Amygdala (tissue), 56 donors: ENCODE results near the gene CPNE6.

Experiments
- DNase-seq, 56 donors: peaks; one replicate each; lab custom pipeline; 2025; lab: John Stamatoyannopoulos, UW

Gene CPNE6

GRCh38 chr14:24053548-24054323 lies 17.6 kb upstream of the CPNE6 start:
- DNase-seq: peak in 2 of 56 donors; percentile 11 to 26

DNA sequence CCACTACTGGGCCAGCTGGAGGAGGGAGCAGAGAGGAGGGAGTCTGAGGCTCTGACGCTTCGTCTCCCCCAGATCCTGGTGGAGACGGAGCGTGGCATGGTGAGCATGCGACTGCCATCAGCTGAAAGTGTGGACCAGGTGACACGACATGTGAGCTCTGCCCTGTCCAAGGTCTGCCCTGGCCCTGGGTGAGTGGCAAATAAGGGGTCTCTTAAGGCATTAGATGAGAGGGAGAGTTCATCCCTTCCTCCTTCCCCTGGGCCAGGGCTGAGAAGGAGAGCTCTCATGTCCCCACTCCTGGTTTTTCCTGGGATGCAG lies 17.1 kb upstream of the CPNE6 start:
- DNase-seq: no peak

- no peak for DNase-seq
Measured at GRCh38 chr14:24054646-24055045, 16.7 kb upstream of the CPNE6 start.

GRCh38 chr14:24055971-24056799 lies 15.2 kb upstream of the CPNE6 start:
- DNase-seq: no peak

DNA sequence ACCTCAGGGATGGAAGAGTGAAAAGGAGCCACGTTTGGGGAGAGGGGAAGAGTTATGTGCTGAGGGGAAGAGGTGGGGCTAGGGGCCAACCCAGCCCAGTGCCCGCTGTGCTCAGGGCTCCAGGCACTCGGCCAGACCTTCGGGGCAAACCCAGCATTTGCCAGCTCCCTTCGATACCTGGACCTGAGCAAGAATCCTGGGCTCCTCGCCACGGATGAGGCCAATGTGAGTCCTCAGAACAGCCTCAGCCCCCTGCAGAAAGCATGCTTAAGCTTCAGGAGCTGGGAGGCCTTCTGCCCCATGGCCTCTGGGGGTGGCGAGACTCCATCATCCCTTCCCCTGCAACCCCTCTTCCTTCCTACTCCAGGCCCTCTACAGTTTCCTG lies 14.6 kb upstream of the CPNE6 start:
- no peak for DNase-seq

GRCh38 chr14:24057271-24057670 lies 14.1 kb upstream of the CPNE6 start:
- DNase-seq: no peak

- DNase-seq: no peak
Measured at GRCh38 chr14:24057867-24058259, 13.5 kb upstream of the CPNE6 start.

DNA sequence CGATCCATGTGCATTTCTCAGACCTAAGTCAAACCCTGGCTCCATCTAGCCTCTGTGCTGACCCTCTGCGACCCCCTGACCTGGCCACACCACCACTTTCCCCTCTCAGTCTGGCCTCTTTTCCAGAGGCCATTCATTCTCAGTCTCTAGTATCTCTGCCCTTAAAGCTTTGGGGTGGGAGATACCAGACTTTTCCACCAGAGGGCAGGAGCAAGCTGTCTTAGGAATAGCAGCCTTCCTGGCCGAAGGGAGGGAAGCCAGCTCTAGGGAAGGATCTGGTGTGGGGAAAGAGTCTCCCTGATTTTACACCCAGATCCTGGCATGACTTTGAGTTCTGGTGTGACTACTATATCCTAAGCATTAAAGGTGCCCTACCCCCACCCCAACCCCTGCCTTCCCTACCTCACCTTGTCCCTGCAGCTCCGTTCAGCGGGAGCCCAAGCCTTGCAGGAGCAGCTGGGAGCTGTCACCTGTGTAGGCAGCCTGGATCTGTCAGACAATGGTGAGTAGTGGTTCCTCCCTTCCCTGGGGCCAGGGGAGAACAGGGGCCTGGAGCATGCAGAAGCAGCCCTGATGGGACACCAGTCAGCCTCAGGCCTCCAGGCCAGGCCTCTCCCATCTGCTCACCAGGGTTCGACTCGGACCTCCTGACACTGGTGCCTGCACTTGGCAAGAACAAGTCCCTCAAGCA lies 13.0 kb upstream of the CPNE6 start:
- DNase-seq: peak in 34 of 56 donors; percentile 10 to 91 (median 42)

DNA sequence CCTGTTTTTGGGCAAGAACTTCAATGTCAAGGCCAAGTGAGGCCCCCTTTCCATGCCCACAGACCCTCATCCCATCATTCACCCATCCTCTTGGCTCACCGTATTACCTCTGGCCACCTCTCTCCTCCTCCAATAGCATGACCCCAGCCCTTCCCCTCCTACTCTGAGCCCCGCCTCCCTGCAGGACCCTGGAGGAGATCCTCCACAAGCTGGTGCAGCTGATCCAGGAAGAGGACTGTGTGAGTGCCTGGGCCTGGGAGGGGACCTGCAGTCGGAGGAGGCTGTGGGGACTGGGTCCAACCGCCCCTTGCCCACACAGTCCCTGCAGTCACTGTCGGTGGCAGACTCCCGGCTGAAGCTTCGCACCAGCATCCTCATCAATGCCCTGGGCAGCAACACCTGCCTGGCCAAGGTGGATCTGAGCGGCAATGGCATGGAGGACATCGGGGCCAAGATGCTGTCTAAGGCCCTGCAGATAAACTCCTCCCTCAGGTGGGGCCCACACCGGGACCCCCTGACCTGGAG lies 12.3 kb upstream of the CPNE6 start:
- DNase-seq: no peak

- no peak for DNase-seq
Measured at GRCh38 chr14:24059841-24060388, 11.4 kb upstream of the CPNE6 start.

GRCh38 chr14:24060443-24060842 lies 10.9 kb upstream of the CPNE6 start:
- no peak for DNase-seq

DNA sequence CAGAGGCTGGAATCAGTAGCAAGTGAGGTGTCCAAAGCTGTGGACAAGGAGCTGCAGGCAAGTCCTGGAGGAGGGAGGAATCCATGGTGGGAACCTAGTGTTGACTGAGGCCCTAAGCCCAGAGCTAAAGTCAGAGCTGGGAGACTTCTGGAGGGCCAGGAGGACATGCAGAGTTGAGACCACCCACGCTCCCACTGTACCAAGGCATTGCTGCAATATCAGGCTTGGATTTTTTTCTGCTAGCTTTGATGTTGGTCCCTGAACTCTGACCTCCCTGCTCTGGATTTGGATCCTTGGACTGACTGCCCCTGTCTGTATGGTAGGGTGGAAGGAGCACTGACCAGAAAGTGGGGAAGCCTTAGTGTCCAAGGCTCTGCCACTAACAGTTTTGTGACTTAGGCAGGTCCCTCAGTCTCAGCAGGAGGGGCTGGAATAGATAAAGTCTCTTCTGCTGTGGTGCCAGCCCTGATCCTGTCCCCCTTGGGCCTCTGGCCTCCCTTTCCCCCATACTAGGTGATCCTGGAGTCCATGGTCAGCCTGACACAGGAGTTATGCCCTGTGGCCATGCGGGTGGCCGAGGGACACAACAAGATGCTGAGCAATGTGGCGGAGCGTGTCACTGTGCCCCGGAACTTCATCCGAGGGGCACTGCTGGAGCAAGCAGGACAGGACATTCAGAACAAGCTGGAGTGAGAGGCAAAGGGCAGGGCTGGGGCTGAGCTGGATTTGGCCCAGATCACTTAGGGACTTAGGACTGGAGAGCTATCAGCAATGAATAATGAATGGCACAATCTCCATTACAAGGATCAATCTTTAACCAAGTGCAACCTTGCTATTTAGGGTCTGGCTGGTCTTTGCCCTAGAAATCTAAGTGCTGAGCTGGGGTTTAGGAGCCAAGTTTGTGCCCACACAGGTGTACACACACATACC lies 10.1 kb upstream of the CPNE6 start:
- DNase-seq: no peak

DNA sequence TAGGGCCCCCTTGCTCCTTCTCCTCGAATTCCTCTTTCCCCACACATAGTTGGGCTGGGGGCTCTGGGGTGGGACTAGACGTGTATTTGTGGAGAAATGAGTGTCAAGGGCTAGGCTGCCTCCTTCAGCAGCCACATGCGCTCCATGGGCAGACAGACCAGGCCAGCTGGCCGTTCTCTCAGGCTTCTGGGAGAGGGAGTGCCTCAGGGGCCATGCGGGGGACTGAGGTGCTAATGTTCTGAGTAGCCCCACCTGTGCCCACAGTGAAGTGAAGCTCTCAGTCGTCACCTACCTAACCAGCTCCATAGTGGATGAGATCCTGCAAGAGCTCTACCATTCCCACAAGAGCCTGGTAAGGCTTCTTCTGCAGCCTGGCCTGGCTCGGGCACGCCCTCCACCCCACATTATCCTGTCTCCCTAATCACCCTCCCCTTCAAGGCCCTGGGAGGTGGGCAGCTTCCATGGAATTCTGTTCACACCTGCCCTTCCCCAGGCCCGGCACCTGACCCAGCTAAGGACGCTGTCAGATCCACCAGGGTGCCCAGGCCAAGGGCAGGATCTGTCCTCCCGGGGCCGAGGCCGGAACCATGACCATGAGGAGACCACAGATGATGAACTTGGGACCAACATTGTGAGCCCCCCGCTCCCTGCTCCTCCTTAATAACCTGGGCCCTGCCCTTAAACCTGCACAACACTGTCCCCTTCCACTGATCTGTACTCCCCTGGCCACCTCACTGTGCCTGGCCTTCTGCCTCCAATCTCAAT lies 9.0 kb upstream of the CPNE6 start:
- no peak for DNase-seq

DNA sequence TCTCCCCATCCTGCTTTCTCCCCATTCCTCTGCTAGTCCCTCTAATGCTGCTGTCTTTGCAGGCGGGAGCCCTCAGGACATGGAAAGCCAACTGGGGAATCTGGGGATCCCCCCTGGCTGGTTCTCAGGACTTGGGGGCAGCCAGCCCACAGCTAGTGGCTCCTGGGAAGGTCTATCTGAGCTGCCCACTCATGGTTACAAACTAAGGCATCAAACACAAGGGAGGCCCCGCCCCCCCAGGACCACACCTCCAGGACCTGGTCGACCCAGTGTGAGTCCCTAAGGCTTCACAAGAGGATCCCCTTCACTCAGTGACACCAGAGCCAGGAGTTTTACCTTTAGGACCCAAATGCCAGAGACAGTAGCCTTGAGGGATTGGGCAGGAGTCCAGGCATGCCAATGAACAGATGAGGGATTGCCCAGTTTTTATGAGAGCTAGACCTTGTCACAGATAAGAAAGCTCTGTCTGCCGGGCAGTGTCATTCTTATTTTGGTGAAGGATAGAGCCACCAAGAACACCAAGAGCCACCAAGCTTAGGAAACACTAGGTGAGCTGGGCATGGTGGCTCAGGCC lies 8.0 kb upstream of the CPNE6 start:
- DNase-seq: no peak

GRCh38 chr14:24064091-24064795 lies 7.1 kb upstream of the CPNE6 start:
- DNase-seq: no peak

DNA sequence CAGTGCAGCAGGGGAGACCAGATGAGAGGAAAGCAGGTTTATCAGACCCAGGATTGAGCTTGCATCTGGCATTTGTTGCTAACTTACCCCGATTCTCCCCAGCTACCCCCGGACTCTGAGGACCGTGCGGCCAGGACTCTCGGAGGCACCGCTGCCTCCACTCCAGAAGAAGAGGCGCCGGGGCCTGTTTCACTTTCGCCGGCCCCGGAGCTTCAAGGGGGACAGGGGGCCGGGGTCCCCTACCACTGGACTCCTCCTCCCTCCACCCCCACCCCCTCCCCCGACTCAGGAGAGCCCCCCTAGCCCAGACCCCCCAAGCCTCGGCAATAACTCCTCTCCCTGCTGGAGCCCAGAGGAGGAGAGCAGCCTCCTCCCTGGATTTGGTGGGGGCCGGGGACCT lies 6.5 kb upstream of the CPNE6 start:
- no peak for DNase-seq

DNA sequence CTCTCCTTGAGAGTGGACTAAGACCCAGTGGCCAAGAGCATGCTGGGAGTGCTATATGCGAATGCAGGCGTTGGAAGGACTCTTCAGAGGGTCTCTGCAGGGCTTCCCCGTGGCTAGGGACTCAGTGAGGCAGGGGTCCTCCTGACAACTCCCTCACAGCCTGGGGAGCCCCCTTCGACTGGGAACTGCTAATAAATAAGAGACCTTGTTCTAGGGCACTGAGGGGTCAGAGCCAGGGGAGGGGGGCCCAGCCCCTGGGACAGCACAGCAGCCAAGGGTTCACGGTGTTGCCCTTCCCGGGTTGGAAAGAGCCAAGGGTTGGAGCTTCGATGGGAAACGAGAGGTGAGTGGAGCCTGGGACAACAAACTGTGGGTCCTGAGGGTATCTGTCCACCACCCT lies 6.0 kb upstream of the CPNE6 start:
- no peak for DNase-seq

DNA sequence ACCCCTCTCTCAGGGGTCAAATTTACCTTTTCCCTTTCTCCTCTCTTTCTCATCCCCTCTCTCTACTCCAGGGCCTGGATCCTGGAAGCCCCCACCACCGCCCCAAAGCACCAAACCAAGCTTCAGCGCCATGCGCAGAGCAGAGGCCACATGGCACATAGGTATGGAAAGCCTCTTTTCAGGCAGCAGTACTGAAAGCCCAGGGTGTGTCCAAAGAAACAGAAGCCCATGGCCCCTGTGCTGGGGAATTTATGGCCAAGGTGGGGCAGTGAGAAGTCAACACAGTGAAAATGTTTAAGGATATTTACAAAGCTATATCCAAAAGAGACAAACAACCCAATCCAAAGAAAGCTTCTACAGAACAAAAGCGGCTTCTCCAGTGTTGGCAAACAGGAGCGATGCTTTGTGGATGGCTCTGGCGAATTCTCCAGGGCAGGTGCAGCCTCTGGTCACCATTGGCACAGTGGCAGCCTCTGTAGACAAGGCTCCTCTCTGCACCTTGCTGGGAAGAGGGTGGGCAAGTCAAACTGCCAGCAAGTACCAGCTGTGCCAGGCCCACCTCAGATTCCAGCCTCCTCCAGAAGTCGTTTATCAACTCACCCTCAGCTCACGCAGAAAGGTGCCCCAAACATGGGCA lies 4.7 kb upstream of the CPNE6 start:
- no peak for DNase-seq
